GM23338 (cell line): Measurements from ENCODE around the gene FAM20C. TPM values are rescaled to one million over a fixed set of nuclear protein-coding genes. Genes with fewer than 3 reads are reported as not detected.
A peak's percentile ranks its signal among the peaks of the same experiment; 100 is the strongest.
"Not testable (repeated sequence)": the region's sequence is repeated elsewhere in the genome, so short reads cannot be mapped to it uniquely, and the experiment has no call there.

Source experiments
- ATAC-seq: fragments of 200-7000 bp; cut with Tn5 transposase; 3 replicates; pipeline ENCODE4 v1.9.1; 2020
- DNase-seq: peaks from one replicate; pipeline ENCODE4 v3.0.0-alpha.2; 2015; ENCODE audit warnings: low spot score
- H2AFZ ChIP-seq: fragments of 200-600 bp; sonication (generic); 2 replicates; pipeline ENCODE4 v1.8.0; 2016; ENCODE audit warnings: antibody characterized with exemption, mild to moderate bottlenecking, moderate library complexity
- H3F3A ChIP-seq: fragments of 200-600 bp; sonication (generic); replicated peaks from 2 replicates; pipeline ENCODE4 v1.8.0; 2017; ENCODE audit warnings: antibody characterized with exemption, mixed run types, low read depth
- H3K27ac ChIP-seq: fragments of 200-600 bp; sonication (generic); 2 replicates; pipeline ENCODE4 v1.6.1; 2016; ENCODE audit warnings: low read depth
- H3K27me3 ChIP-seq: fragments of 200-600 bp; sonication (generic); 2 replicates; pipeline ENCODE4 v1.8.0; 2016; ENCODE audit warnings: mild to moderate bottlenecking, mixed run types, moderate library complexity; ENCODE audit not compliant: insufficient read depth
- H3K36me3 ChIP-seq: fragments of 200-600 bp; sonication (generic); 2 replicates; pipeline ENCODE4 v1.8.0; 2016; ENCODE audit warnings: mild to moderate bottlenecking; ENCODE audit not compliant: insufficient read depth
- H3K4me1 ChIP-seq: fragments of 200-600 bp; sonication (generic); 2 replicates; pipeline ENCODE4 v1.8.0; 2016; ENCODE audit warnings: mild to moderate bottlenecking, moderate library complexity; ENCODE audit not compliant: insufficient read depth
- H3K4me2 ChIP-seq: fragments of 200-600 bp; sonication (generic); 2 replicates; pipeline ENCODE4 v1.7.1; 2017; ENCODE audit warnings: mixed run types
- H3K4me3 ChIP-seq: fragments of 200-600 bp; sonication (generic); 2 replicates; pipeline ENCODE4 v1.6.1; 2016; ENCODE audit warnings: mixed run types
- H3K79me2 ChIP-seq: fragments of 200-600 bp; sonication (generic); replicated peaks from 2 replicates; pipeline ENCODE4 v1.8.0; 2017; ENCODE audit warnings: mild to moderate bottlenecking; ENCODE audit not compliant: insufficient read depth
- H3K9me2 ChIP-seq: fragments of 200-600 bp; sonication (generic); 2 replicates; pipeline ENCODE4 v1.8.0; 2017; ENCODE audit not compliant: insufficient read depth
- H4K20me1 ChIP-seq: fragments of 200-600 bp; sonication (generic); replicated peaks from 2 replicates; pipeline ENCODE4 v1.8.0; 2017; ENCODE audit warnings: mild to moderate bottlenecking; ENCODE audit not compliant: insufficient read depth
- H3K27ac Mint-ChIP-seq: 2 replicates; pipeline ENCODE4 v1.8.0; 2020; ENCODE audit warnings: inconsistent platforms, mild to moderate bottlenecking, moderate library complexity, mixed read lengths
- H3K27me3 Mint-ChIP-seq: 3 replicates; pipeline ENCODE4 v1.8.0; 2022; ENCODE audit warnings: low read depth, mild to moderate bottlenecking, moderate library complexity, mixed read lengths, inconsistent platforms; ENCODE audit not compliant: insufficient read depth, poor library complexity
- H3K36me3 Mint-ChIP-seq: 3 replicates; pipeline ENCODE4 v1.8.0; 2021; ENCODE audit warnings: low read depth, mild to moderate bottlenecking, inconsistent platforms, moderate library complexity, mixed read lengths
- H3K4me1 Mint-ChIP-seq: 3 replicates; pipeline ENCODE4 v1.8.0; 2020; ENCODE audit warnings: mild to moderate bottlenecking, inconsistent platforms, mixed read lengths
- H3K4me3 Mint-ChIP-seq: 3 replicates; pipeline ENCODE4 v1.8.0; 2021; ENCODE audit warnings: moderate library complexity, mild to moderate bottlenecking, inconsistent platforms, mixed read lengths
- H3K9me3 Mint-ChIP-seq: 3 replicates; pipeline ENCODE4 v1.8.0; 2020; ENCODE audit warnings: moderate library complexity, mild to moderate bottlenecking, inconsistent platforms, mixed read lengths
- CREB1 ChIP-seq: fragments of 250-450 bp; sonication (Bioruptor Pico); IDR thresholded peaks from 2 replicates; pipeline ENCODE4 v1.5.0; 2020; ENCODE audit warnings: low read depth, mild to moderate bottlenecking, moderate library complexity
- JUNB ChIP-seq: IDR thresholded peaks from one replicate; pipeline ENCODE4 v1.6.1; 2016; ENCODE audit warnings: antibody characterized with exemption; ENCODE audit not compliant: unreplicated experiment
- POLR2AphosphoS5 ChIP-seq: IDR thresholded peaks from 2 replicates; pipeline ENCODE4 v1.6.1; 2016; ENCODE audit warnings: antibody characterized with exemption, low read depth
- polyA plus RNA-seq: library from polyadenylated mRNA; unstranded; fragments of >200 nt; fragmentation: Nextera tagmentation; extraction: Ambion mirVana; gene quantifications from 2 replicates; pipeline ENCODE4 v1.2.1, GENCODE V29; 2016
- total RNA-seq: library from RNA; depleted of rRNA; stranded (reverse); fragments of >200 nt; shearing (Covaris generic); gene quantifications from 2 replicates; pipeline ENCODE4 v1.2.3, GENCODE V29; 2014
- TF ChIP-seq, protein P1 (sequence below), 2 experiments: fragments of 200-600 bp in 1 of 2; sonication (generic) in 1 of 2; conservative IDR thresholded peaks; 2 replicates each; pipeline versions ENCODE4 v1.5.1 to v1.6.1; 2016 to 2017; ENCODE audit warnings: antibody characterized with exemption in 2 of 2, low read depth in 2 of 2, mild to moderate bottlenecking in 2 of 2, moderate library complexity in 1 of 2

FAM20C gene
- total and polyA plus RNA-seq, 2 experiments from 2014 or later = 7.6 to 24.8 TPM

DNA sequence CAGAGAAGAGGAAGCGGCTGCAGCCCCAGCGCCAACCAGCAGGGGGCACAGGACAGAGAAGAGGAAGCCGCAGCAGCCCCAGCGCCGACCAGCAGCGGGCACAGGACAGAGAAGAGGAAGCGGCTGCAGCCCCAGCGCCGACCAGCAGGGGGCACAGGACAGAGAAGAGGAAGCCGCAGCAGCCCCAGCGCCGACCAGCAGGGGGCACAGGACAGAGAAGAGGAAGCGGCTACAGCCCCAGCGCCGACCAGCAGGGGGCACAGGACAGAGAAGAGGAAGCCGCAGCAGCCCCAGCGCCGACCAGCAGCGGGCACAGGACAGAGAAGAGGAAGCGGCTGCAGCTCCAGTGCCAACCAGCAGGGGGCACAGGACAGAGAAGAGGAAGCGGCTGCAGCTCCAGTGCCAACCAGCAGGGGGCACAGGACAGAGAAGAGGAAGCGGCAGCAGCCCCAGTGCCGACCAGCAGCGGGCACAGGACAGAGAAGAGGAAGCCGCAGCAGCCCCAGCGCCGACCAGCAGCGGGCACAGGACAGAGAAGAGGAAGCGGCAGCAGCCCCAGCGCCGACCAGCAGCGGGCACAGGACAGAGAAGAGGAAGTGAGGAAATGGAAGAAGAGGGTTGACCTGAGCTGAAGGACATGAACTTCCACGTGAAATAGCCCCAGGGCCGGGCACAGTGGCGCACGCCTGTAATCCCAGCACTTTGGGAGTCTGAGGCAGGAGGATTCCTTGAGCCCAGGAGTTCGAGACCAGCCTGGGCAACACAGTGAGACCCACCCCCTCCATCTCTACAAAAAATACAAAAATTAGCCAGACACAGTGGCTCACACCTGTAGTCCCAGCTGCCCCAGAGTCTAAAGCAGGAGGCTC is 71.3 kb downstream of the FAM20C start:
- not testable (repeated sequence) for H3K4me3 ChIP-seq, H3K4me3 Mint-ChIP-seq, H3K9me2 ChIP-seq, H3K79me2 ChIP-seq, H3K27ac ChIP-seq, H4K20me1 ChIP-seq, H3K4me1 ChIP-seq, DNase-seq, H3K4me2 ChIP-seq, H3K27ac Mint-ChIP-seq, H3F3A ChIP-seq, H3K36me3 ChIP-seq, H3K4me1 Mint-ChIP-seq, H2AFZ ChIP-seq, ATAC-seq, H3K27me3 ChIP-seq
- Mint-ChIP-seq H3K27me3 (peaks cover 49% of the 10 kb centered on the region), H3K36me3 (peaks cover 71% of the 10 kb centered on the region), H3K9me3 (peaks cover 85% of the 10 kb centered on the region)
- TF ChIP-seq, protein P1, sequence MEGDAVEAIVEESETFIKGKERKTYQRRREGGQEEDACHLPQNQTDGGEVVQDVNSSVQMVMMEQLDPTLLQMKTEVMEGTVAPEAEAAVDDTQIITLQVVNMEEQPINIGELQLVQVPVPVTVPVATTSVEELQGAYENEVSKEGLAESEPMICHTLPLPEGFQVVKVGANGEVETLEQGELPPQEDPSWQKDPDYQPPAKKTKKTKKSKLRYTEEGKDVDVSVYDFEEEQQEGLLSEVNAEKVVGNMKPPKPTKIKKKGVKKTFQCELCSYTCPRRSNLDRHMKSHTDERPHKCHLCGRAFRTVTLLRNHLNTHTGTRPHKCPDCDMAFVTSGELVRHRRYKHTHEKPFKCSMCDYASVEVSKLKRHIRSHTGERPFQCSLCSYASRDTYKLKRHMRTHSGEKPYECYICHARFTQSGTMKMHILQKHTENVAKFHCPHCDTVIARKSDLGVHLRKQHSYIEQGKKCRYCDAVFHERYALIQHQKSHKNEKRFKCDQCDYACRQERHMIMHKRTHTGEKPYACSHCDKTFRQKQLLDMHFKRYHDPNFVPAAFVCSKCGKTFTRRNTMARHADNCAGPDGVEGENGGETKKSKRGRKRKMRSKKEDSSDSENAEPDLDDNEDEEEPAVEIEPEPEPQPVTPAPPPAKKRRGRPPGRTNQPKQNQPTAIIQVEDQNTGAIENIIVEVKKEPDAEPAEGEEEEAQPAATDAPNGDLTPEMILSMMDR (conservative IDR thresholded peaks at IDR 0.05; ENCODE audit: low read depth in 2 of 2) = peak in 1 of 2 experiments; percentile 33; a peak in 2 of 4 replicates

DNA sequence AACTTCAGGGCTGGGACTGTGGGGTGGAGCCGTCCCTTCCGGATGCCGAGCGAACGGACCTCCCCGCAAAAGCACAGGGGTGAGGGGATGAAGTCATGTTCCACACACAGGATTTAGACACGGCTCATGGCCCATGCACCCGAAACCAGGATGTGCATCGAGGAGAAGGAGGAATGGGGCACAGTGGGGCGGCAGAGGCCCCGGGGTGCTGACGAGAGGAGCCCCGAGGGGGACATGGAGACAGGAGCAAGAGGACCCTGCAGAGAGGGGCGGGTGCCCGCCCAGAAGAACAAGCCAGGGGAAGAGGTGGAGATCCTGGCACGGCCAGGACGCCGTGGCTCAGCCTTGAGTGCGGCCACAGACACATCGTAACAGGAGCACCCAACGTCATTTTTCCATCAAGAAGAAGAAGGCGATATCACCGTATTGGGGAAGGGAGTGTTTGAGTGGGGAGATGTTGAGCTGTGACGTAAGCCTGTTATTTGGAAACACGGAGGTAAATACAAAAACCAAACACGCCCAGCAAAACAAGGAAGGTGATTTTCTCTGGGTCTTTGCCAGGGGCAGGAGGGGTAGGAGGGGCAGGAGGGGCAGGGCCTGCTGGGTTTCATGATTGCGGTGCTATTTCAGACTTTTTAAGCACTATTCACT is 72.3 kb downstream of the FAM20C start:
- H3K36me3 ChIP-seq = peaks cover 7% of the 10 kb centered on the region; the same call in 1 of the 2 replicates
- H2AFZ ChIP-seq = no peak overlapping the region
- no peaks in the 10 kb centered on the region for H3K4me1 ChIP-seq
- peaks cover 7% of the 10 kb centered on the region; the same call in 1 of the 2 replicates for H3F3A ChIP-seq
- DNase-seq (no peak), ATAC-seq (no peak)
- H3K9me2 ChIP-seq = no peaks in the 10 kb centered on the region
- H3K4me3 Mint-ChIP-seq = no peak overlapping the region
- H3K79me2 ChIP-seq = no peaks in the 10 kb centered on the region
- H3K27me3 ChIP-seq = no peaks in the 10 kb centered on the region
- H3K4me3 ChIP-seq = no peak overlapping the region
- no peak for TF ChIP-seq CREB1 (CRISPR knock-in tag)
- TF ChIP-seq POLR2AphosphoS5 = no peak
- no peak for TF ChIP-seq JUNB
- H4K20me1 ChIP-seq = no peaks in the 10 kb centered on the region
- H3K4me1 Mint-ChIP-seq = no peaks in the 10 kb centered on the region; the same call in 2 of the 3 replicates
- peaks cover 44% of the 10 kb centered on the region for H3K27me3 Mint-ChIP-seq
- H3K27ac Mint-ChIP-seq = no peak overlapping the region
- H3K9me3 Mint-ChIP-seq = peaks cover 85% of the 10 kb centered on the region
- no peak overlapping the region for H3K27ac ChIP-seq
- H3K4me2 ChIP-seq = no peak overlapping the region
- peaks cover 65% of the 10 kb centered on the region for H3K36me3 Mint-ChIP-seq

DNA sequence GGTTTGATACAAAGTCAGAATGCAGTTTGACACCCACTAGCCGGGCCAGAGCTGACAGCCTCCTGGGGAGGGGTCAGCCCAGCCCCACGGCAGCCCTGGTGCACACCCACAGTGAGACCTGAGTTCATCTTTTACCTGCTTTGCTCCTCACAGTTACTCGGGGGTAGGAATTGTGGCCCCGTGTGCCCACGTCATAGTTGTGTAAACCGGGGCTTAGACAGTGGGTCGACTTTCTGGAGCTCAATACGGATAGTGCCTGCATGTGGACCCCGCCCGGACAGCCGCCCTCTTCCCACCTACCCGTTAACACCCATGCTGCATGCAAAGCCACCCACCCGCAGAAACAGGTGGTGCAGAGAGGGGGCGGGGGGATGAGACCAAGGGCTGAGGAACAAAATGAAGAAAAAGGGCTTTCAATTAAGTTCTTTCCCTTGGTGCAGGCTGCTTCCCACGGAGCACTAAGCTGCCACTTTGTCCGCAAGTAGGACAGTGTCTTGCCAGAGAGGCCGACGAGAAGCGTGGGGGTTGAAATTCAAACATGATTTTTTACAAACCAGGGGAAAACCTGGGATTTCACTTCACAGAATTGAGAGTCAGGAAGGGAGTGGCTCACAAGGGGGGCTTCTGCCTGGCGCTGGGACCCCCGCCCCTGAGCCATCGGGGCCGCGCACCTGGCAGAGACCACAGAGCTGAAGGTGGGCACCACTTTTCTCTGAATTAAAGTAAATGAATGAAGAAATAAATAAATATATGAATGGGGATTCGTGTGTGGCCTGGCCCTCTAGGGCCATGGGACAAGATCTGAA is 73.0 kb downstream of the FAM20C start:
- peaks cover 85% of the 10 kb centered on the region for H3K9me3 Mint-ChIP-seq
- peaks cover 62% of the 10 kb centered on the region for H3K36me3 Mint-ChIP-seq
- H4K20me1 ChIP-seq = no peaks in the 10 kb centered on the region
- H3K4me1 Mint-ChIP-seq = no peaks in the 10 kb centered on the region; the same call in 2 of the 3 replicates
- H3K27ac ChIP-seq = no peak overlapping the region
- H3K79me2 ChIP-seq = no peaks in the 10 kb centered on the region
- peaks cover 7% of the 10 kb centered on the region; the same call in 1 of the 2 replicates for H3F3A ChIP-seq
- H3K4me1 ChIP-seq = no peaks in the 10 kb centered on the region
- ATAC-seq = no peak
- H3K27me3 Mint-ChIP-seq = peaks cover 37% of the 10 kb centered on the region
- no peak overlapping the region for H3K4me3 ChIP-seq
- H3K27me3 ChIP-seq = no peaks in the 10 kb centered on the region
- H3K4me3 Mint-ChIP-seq = no peak overlapping the region
- no peak for DNase-seq
- H3K9me2 ChIP-seq = no peaks in the 10 kb centered on the region
- no peaks in the 10 kb centered on the region; the same call in 1 of the 2 replicates for H3K36me3 ChIP-seq
- H3K4me2 ChIP-seq = no peak overlapping the region
- no peak overlapping the region for H2AFZ ChIP-seq
- H3K27ac Mint-ChIP-seq = no peak overlapping the region
- TF ChIP-seq, protein P1 (conservative IDR thresholded peaks at IDR 0.05; ENCODE audit: low read depth in 2 of 2) = no peak
- TF ChIP-seq CREB1 (CRISPR knock-in tag) = no peak
